ENCODE results near the gene GRIK4.

Gene GRIK4

DNA sequence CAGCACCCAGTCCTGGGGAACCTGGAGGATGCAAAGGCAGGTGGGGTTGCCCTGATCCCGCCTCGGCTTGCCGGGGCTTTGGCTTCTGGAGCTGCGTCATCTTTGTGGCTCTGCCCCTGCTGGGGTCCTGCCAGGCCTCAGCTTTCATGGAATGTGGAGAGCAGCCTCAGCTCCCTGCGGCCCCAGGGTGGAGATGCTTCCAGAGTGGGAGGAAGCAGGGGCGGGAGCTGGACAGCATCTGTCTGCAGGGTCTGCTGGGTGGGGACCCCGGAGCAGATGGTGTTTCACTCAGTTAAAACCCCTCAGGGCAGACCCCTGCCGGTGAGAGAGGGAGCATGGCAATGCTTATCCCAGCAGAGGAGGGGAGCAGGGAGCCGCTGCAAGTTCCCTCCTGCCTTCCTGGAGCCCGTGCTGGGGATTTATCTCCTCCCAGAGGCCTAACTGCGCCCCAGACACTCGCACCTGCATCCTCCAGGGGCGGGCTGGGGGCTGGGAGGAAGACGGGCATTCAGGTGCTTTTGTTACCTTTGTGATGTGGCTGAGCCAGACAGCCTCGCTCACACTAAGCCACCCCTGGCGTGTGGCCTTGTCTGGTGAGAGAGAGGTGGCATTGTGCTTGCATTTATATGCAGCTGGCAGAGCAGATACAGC, 15.7 kb downstream of the GRIK4 start:
- no peak for DNase-seq

DNA sequence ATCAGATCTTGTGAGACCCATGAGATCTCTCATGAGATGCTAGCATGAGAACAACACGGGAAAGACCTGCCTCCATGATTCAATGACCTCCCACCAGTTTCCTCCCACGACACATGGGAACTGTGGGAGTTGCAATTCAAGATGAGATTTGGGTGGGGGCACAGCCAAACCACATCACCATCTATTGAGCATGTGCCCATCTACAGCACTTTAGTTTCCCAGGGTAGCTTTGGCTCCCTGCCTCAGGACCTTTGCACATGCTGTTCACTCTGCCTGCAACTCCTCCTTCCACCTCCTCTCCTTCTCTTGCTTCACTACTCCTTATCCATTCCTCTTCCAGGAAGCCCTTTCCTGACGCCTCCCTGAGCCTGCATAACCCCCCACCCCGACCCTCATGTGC, 17.2 kb downstream of the GRIK4 start:
- no peak for DNase-seq

GRCh38 chr11:120529214-120529613, 17.7 kb downstream of the GRIK4 start:
- no peak for DNase-seq

GRCh38 chr11:120529911-120530310, 18.4 kb downstream of the GRIK4 start:
- DNase-seq, result no peak

GRCh38 chr11:120532082-120532831, 20.7 kb downstream of the GRIK4 start:
- no peak for DNase-seq

DNA sequence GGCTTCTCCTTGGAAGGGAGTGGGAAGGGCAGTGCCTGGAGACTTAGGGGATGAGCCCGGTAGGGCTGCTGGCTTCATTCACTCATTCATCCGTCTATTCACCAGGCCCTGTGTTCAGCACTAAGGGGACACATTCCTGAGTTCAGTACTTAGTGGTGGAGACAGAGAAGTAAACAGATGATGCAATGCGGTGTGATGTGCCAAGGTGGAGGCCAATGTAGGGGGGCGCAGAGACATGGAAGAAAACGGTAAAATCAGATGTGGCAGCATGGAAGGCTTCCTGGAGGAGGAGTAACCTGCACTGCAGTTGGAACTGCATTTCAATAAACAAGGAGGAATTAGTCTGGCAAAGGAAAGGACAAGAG, 21.3 kb downstream of the GRIK4 start:
- no peak for DNase-seq

DNA sequence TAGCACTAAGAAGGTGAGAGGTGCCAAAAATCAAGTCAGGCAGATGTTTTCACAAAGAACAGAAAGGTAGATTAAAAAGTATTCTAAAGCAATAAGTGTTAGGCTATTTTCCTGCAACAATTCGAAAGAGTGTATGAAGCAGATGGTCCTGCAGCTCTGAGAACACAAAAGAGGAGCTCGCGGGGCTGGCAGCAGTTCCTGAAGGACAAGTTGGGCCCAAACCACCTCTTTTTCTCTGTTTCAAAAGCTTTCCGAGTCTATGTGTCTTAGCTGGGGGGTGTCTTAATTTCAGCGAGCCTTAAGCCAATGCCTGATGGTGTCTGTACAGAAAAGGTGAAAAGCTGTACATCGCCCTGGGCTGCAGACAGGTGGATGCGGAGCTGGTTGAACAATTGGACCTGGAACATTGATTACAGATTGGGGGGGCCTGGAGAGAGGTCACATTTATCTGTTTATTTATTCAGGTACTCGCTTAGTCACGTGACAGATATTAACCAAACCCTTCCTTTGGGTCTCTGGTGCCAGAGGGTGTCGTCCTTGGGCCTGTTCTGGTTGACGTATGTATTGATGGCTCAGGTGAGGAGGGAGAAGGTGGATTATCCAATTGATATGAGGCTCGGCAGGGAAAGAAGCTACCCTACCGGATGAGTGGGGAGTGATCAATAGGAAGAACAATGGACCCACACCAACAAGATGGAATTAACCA, 24.7 kb downstream of the GRIK4 start:
- DNase-seq, result no peak

GRCh38 chr11:120536797-120537169, 25.2 kb downstream of the GRIK4 start:
- DNase-seq, result no peak

- DNase-seq, result no peak
Measured at GRCh38 chr11:120537996-120538395, 26.4 kb downstream of the GRIK4 start.

- no peak for DNase-seq
Measured at GRCh38 chr11:120538707-120539106, 27.2 kb downstream of the GRIK4 start.

DNA sequence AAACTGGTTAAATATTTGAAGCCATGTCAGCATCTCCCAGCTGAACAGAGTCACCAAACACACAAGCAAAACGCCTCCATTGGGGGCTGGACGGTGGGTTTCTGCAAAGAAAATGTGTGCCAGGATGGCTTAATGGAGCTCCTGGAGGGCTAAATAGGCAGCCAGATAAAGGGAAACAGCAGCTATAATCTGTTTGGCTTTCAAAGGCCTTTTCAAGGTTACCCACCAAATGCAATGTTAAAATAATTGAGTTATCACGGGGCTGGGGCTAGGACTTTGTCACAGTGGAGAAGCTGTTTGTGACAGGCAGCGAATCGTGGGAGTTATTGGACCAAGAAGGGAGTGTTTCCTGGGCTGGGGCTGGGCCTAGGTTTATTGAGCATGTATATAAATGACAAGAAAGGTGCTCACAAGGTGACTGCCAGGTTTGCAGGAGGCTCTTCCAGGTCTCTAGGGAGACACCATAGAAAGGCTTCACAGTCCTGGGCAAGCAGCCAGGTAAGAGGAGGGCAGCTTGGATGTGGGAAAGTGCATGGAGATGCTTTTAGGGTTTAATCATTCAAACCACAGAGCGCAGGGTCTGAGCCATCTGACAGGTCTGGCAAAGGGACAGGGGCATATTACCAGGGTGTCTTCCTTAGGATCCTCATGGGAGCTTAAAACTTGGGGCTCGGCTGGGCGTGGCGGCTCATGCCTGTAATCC, 28.3 kb downstream of the GRIK4 start:
- peak; percentile 70 for DNase-seq

DNA sequence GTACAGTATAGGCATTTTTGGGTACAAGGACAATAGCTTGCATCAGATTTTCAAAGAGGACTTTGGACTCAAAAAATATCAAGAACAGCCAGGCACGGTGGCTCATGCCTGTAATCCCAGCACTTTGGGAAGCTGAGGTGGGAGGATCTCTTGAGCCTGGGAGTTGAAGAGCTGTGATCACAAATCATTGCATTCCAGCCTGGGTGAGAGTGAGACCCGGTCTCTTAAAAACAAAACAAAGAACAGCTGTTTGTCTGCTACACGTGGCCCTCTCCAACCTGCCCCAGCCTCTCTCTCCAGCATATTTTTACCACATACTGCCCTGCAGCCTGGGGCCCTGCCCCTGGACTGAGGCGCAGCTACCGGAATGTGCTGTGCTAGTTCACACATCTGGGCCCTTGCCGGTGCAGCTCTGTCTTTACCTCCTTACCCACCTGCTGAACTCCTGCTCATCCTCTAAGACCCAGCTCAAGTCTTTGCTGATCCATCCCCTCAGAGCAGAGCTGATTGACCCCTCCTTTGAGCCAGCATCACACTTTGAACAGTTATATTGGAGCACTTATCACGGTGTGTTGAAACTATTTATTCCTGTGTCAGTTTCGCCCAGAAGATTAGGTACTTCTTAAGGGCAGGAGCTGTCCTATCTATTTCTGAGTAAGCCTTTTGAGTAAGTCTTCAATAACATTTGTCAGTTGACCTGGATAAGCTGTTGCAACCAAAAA, 29.4 kb downstream of the GRIK4 start:
- DNase-seq, result no peak

GRCh38 chr11:120543521-120544215, 32.1 kb downstream of the GRIK4 start:
- DNase-seq, result no peak

- DNase-seq, result no peak
Measured at GRCh38 chr11:120545813-120546212, 34.3 kb downstream of the GRIK4 start.

- no peak for DNase-seq
Measured at GRCh38 chr11:120546312-120547205, 35.0 kb downstream of the GRIK4 start.

DNA sequence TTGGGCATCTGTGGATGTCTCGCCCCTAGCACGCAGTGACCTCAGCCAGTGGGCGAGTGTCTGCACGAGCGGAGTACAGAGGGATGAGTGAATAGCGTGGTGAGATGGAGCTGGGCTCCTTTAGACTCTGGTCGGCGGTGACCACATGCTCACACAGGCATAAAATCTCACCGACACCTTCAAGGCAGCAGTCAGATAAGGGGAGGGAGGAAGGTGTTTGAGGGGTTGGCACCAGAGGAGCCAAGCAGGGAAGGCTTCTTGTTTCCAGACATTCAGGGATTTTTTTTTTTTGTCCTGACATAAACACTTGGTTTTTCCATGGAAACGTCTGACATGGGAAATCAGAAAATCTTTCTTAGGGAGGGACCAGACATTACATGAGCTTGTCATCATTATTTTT, 35.8 kb downstream of the GRIK4 start:
- DNase-seq, result no peak

DNA sequence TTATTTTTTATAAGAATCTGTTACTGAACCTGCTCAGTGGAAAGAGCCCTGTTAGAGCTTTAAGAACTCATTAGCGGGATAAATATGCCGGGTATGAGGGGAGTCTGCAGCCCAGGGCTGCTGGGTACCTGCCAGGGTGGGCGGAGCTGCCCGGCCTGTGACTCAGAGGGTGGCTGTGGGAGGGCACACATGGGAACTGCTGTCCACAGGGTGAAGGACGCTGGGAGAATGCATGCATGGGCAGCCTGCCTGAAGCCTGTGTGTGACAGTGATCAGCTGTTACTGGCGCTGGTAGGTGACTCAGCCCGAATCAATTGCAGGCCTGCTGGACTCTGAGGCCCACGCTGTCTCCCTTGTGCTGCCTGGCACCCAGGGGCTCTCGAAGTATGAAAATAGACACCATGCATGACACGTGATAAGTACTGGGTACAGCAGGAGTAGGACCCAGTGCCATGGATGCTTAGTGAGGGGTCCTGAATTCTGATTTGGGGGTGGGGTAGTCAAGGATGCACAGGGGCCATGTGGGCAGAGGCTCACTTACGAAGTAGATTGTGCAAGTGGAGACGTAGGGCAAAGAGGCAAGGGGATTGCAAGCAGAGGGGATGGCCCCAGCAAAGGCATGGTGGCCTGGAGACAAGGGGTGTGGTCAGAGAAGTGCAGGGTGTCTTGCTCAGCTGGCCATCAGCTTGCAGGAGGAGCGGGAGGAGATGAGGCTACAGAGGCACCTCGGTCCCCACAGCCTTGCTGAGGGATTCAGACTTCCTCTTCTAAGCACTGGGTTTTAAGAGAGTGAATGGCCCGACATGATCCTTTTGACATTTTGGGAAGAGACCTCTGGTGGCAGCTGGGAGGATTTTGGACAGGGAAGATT, 36.5 kb downstream of the GRIK4 start:
- DNase-seq, result peak; percentile 89

- DNase-seq, result no peak
Measured at GRCh38 chr11:120548682-120549209, 37.2 kb downstream of the GRIK4 start.

GRCh38 chr11:120549346-120549745, 37.8 kb downstream of the GRIK4 start:
- DNase-seq, result no peak

- no peak for DNase-seq
Measured at GRCh38 chr11:120550007-120550406, 38.5 kb downstream of the GRIK4 start.

All from NCI-H1105 (cell line).